HepG2 (cell line): ENCODE data around the gene TRAPPC3.

Experiments
- CTCF ChIP-seq: sonication (generic); formaldehyde crosslinking; IDR thresholded peaks from 2 replicates; pipeline ENCODE4 v1.5.0; 2020; ENCODE audit warnings: mild to moderate bottlenecking, missing genetic modification reagents, moderate library complexity
- GABPB1 ChIP-seq: IDR thresholded peaks from 2 replicates; pipeline ENCODE4 v1.6.1; 2016; ENCODE audit warnings: mild to moderate bottlenecking, missing genetic modification reagents, moderate library complexity, missing compliant biosample characterization
- KLF13 ChIP-seq: sonication (generic); formaldehyde crosslinking; IDR thresholded peaks from 2 replicates; pipeline ENCODE4 v1.4.0; 2020; ENCODE audit warnings: mild to moderate bottlenecking, missing genetic modification reagents
- SIN3B ChIP-seq: fragments of 150-350 bp; IDR thresholded peaks from 2 replicates; pipeline ENCODE4 v1.6.1; 2014; ENCODE audit warnings: low read length
- TF ChIP-seq, protein P1 (sequence below): IDR thresholded peaks from 2 replicates; pipeline ENCODE4 v1.6.1; 2012; ENCODE audit warnings: inconsistent platforms

DNA sequence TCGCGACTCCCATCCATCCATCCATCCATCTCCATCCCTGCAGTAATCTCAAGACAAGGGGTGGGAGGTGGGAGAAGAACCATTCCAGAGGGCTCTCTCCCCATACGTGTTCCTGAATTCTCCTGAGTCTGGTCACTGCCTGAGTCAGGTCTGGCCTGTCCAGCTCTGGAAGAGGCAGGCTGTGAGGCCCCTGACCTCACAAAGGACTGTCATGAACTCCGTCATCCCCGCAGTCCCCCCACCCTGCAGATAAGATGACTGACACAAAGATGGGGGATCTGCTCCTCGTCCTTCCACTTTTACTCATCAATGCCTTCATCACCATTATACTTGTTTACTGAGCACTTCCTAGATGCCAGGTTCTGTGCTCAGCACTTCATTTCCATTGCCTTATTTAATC lies 5.0 kb upstream of the TRAPPC3 start:
- TF ChIP-seq GABPB1 (CRISPR knock-in tag) (no peak), KLF13 (CRISPR knock-in tag) (no peak), SIN3B (no peak), CTCF (CRISPR knock-in tag) (no peak)
- TF ChIP-seq, protein P1, sequence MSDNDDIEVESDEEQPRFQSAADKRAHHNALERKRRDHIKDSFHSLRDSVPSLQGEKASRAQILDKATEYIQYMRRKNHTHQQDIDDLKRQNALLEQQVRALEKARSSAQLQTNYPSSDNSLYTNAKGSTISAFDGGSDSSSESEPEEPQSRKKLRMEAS, result no peak
